Measurements from ENCODE around the gene SWI5. TPM values are rescaled to one million over a fixed set of nuclear protein-coding genes. Genes with fewer than 3 reads are reported as not detected.

The SWI5 gene
- polyA plus RNA-seq, 2 donors = 16.9 to 32.7 TPM

- Histone ChIP-seq H3K36me3 (ENCODE audit: control insufficient read depth in 2 of 2, insufficient read depth in 2 of 2, low read length in 1 of 2) (peaks cover 3 to 8% of the 10 kb centered on the region in 2 donors), H3K4me3 (ENCODE audit: low read depth in 1 of 2, low read length in 2 of 2) (no peak overlapping the region), H3K4me1 (ENCODE audit: control insufficient read depth in 2 of 2, insufficient read depth in 2 of 2, low read length in 1 of 2) (peaks cover 0 to 11% of the 10 kb centered on the region in 2 donors), H3K9me3 (ENCODE audit: control insufficient read depth in 2 of 2, insufficient read depth in 1 of 2, low read depth in 1 of 2, low read length in 1 of 2) (no peaks in the 10 kb centered on the region), H3K27ac (ENCODE audit: low read depth in 2 of 2, low read length in 1 of 2) (no peak overlapping the region), H3K27me3 (ENCODE audit: control insufficient read depth in 1 of 2, insufficient read depth in 2 of 2, low read length in 2 of 2) (no peaks in the 10 kb centered on the region)
- WGBS, 2 donors = 92 to 97% methylated on average over 1 of the region's 1 CpG
Observed at GRCh38 chr9:128324401-128324800, 48.3 kb downstream of the SWI5 start.

- Histone ChIP-seq H3K4me3 (ENCODE audit: low read depth in 1 of 2, low read length in 2 of 2) (no peak overlapping the region), H3K27ac (ENCODE audit: low read depth in 2 of 2, low read length in 1 of 2) (peak overlapping the region; percentile 57 to 87), H3K9me3 (ENCODE audit: control insufficient read depth in 2 of 2, insufficient read depth in 1 of 2, low read depth in 1 of 2, low read length in 1 of 2) (no peaks in the 10 kb centered on the region), H3K27me3 (ENCODE audit: control insufficient read depth in 1 of 2, insufficient read depth in 2 of 2, low read length in 2 of 2) (no peaks in the 10 kb centered on the region), H3K36me3 (ENCODE audit: control insufficient read depth in 2 of 2, insufficient read depth in 2 of 2, low read length in 1 of 2) (peaks cover 3 to 8% of the 10 kb centered on the region in 2 donors), H3K4me1 (ENCODE audit: control insufficient read depth in 2 of 2, insufficient read depth in 2 of 2, low read length in 1 of 2) (peaks cover 0 to 11% of the 10 kb centered on the region in 2 donors)
- 67 to 68% methylated on average over 13 of the region's 13 CpGs for WGBS, 2 donors
Observed at GRCh38 chr9:128325629-128326028, 49.6 kb downstream of the SWI5 start.

- peaks cover 11 to 21% of the 10 kb centered on the region in 2 donors for H3K36me3 ChIP-seq (ENCODE audit: control insufficient read depth in 2 of 2, insufficient read depth in 2 of 2, low read length in 1 of 2)
- H3K27me3 ChIP-seq (ENCODE audit: control insufficient read depth in 1 of 2, insufficient read depth in 2 of 2, low read length in 2 of 2) = no peaks in the 10 kb centered on the region
- H3K27ac ChIP-seq (ENCODE audit: low read depth in 2 of 2, low read length in 1 of 2) = no peak overlapping the region
- H3K9me3 ChIP-seq (ENCODE audit: control insufficient read depth in 2 of 2, insufficient read depth in 1 of 2, low read depth in 1 of 2, low read length in 1 of 2) = no peaks in the 10 kb centered on the region
- 84% methylated on average over 11 of the region's 11 CpGs for WGBS, 2 donors
- no peak overlapping the region for H3K4me3 ChIP-seq (ENCODE audit: low read depth in 1 of 2, low read length in 2 of 2)
- peaks cover 0 to 3% of the 10 kb centered on the region in 2 donors for H3K4me1 ChIP-seq (ENCODE audit: control insufficient read depth in 2 of 2, insufficient read depth in 2 of 2, low read length in 1 of 2)
Observed at GRCh38 chr9:128333451-128333869, 57.4 kb downstream of the SWI5 start.

GRCh38 chr9:128335161-128335560 lies 59.1 kb downstream of the SWI5 start:
- 81% methylated on average over 7 of the region's 7 CpGs for WGBS, 2 donors

GRCh38 chr9:128335914-128336313 lies 59.8 kb downstream of the SWI5 start:
- peaks cover 11 to 19% of the 10 kb centered on the region in 2 donors for H3K36me3 ChIP-seq (ENCODE audit: control insufficient read depth in 2 of 2, insufficient read depth in 2 of 2, low read length in 1 of 2)
- no peaks in the 10 kb centered on the region for H3K9me3 ChIP-seq (ENCODE audit: control insufficient read depth in 2 of 2, insufficient read depth in 1 of 2, low read depth in 1 of 2, low read length in 1 of 2)
- no peak overlapping the region for H3K4me3 ChIP-seq (ENCODE audit: low read depth in 1 of 2, low read length in 2 of 2)
- H3K4me1 ChIP-seq (ENCODE audit: control insufficient read depth in 2 of 2, insufficient read depth in 2 of 2, low read length in 1 of 2) = no peaks in the 10 kb centered on the region
- WGBS, 2 donors = 78 to 94% methylated on average over 2 of the region's 2 CpGs
- H3K27me3 ChIP-seq (ENCODE audit: control insufficient read depth in 1 of 2, insufficient read depth in 2 of 2, low read length in 2 of 2) = no peaks in the 10 kb centered on the region
- no peak overlapping the region for H3K27ac ChIP-seq (ENCODE audit: low read depth in 2 of 2, low read length in 1 of 2)

More at GRCh38 chr9:128335161-128335560, 59.1 kb downstream of the SWI5 start:
- Histone ChIP-seq H3K9me3 (ENCODE audit: control insufficient read depth in 2 of 2, insufficient read depth in 1 of 2, low read depth in 1 of 2, low read length in 1 of 2) (no peaks in the 10 kb centered on the region), H3K4me3 (ENCODE audit: low read depth in 1 of 2, low read length in 2 of 2) (no peak overlapping the region), H3K27ac (ENCODE audit: low read depth in 2 of 2, low read length in 1 of 2) (no peak overlapping the region), H3K27me3 (ENCODE audit: control insufficient read depth in 1 of 2, insufficient read depth in 2 of 2, low read length in 2 of 2) (no peaks in the 10 kb centered on the region), H3K36me3 (ENCODE audit: control insufficient read depth in 2 of 2, insufficient read depth in 2 of 2, low read length in 1 of 2) (peaks cover 11 to 19% of the 10 kb centered on the region in 2 donors), H3K4me1 (ENCODE audit: control insufficient read depth in 2 of 2, insufficient read depth in 2 of 2, low read length in 1 of 2) (no peaks in the 10 kb centered on the region)

- Histone ChIP-seq H3K9me3 (ENCODE audit: control insufficient read depth in 2 of 2, insufficient read depth in 1 of 2, low read depth in 1 of 2, low read length in 1 of 2) (no peaks in the 10 kb centered on the region), H3K36me3 (ENCODE audit: control insufficient read depth in 2 of 2, insufficient read depth in 2 of 2, low read length in 1 of 2) (peaks cover 4 to 14% of the 10 kb centered on the region in 2 donors), H3K27me3 (ENCODE audit: control insufficient read depth in 1 of 2, insufficient read depth in 2 of 2, low read length in 2 of 2) (no peaks in the 10 kb centered on the region), H3K27ac (ENCODE audit: low read depth in 2 of 2, low read length in 1 of 2) (no peak overlapping the region), H3K4me3 (ENCODE audit: low read depth in 1 of 2, low read length in 2 of 2) (no peak overlapping the region), H3K4me1 (ENCODE audit: control insufficient read depth in 2 of 2, insufficient read depth in 2 of 2, low read length in 1 of 2) (no peaks in the 10 kb centered on the region)
- WGBS, 2 donors = 90 to 94% methylated on average over 7 of the region's 7 CpGs
Observed at GRCh38 chr9:128337936-128338335, 61.9 kb downstream of the SWI5 start.

Other genes with a start within 250 kb of the SWI5 start
- 1 to 10 TPM; 6.1 to 6.9 TPM for gene NAIF1, start 209.0 kb upstream of the SWI5 start, polyA plus RNA-seq
- gene SLC25A25, start 208.0 kb upstream of the SWI5 start, polyA plus RNA-seq = 1 to 10 TPM; 9.6 to 10.0 TPM
- 10 to 100 TPM; 59.0 to 59.4 TPM for gene PTGES2, start 148.5 kb upstream of the SWI5 start, polyA plus RNA-seq
- 1,000 to 10,000 TPM; 1,061 to 2,097 TPM for gene LCN2, start 126.8 kb upstream of the SWI5 start, polyA plus RNA-seq
- 100 to 1,000 TPM in 1 of 2 donors, 10 to 100 TPM in 1; 77.5 to 104 TPM for gene BBLN, start 116.0 kb upstream of the SWI5 start, polyA plus RNA-seq
- gene CIZ1, start 84.7 kb upstream of the SWI5 start, polyA plus RNA-seq = 10 to 100 TPM; 39.8 to 39.9 TPM
- 1 to 10 TPM; 2.4 to 4.6 TPM for gene DNM1, start 72.9 kb upstream of the SWI5 start, polyA plus RNA-seq
- 100 to 1,000 TPM in 1 of 2 donors, 10 to 100 TPM in 1; 63.3 to 114 TPM for gene GOLGA2, start 269 bp upstream of the SWI5 start, polyA plus RNA-seq
- 10 to 100 TPM; 12.5 to 18.8 TPM for gene TRUB2, start 46.2 kb downstream of the SWI5 start, polyA plus RNA-seq
- gene COQ4, start 46.6 kb downstream of the SWI5 start, polyA plus RNA-seq = 10 to 100 TPM; 63.2 to 73.6 TPM
- gene SLC27A4, start 64.3 kb downstream of the SWI5 start, polyA plus RNA-seq = 10 to 100 TPM; 65.2 to 69.2 TPM
- gene URM1, start 95.1 kb downstream of the SWI5 start, polyA plus RNA-seq = 10 to 100 TPM; 18.7 to 42.2 TPM
- gene CERCAM, start 144.6 kb downstream of the SWI5 start, polyA plus RNA-seq = 1 to 10 TPM; 7.2 to 9.6 TPM
- gene ODF2, start 179.7 kb downstream of the SWI5 start, polyA plus RNA-seq = 10 to 100 TPM; 10.0 to 12.6 TPM
- 10 to 100 TPM in 1 of 2 donors, 1 to 10 TPM in 1; 9.5 to 12.8 TPM for gene GLE1, start 228.4 kb downstream of the SWI5 start, polyA plus RNA-seq